Activated T-cell treated with anti-CD3 and anti-CD28 coated beads, Interleukin-2, amount 50 U/mL, for 72 hours (primary cell): Measurements from ENCODE around the gene NR1H4. TPM values are rescaled to one million over a fixed set of nuclear protein-coding genes. Genes with fewer than 3 reads are reported as not detected.
"Not testable (repeated sequence)": the region's sequence is repeated elsewhere in the genome, so short reads cannot be mapped to it uniquely, and the experiment has no call there.

Experiments
- ATAC-seq, 2 donors: fragments of 150-1000 bp; cut with Tn5 transposase; replicated peaks in 1 of 2; 2 replicates each; pipeline ENCODE4 v1.10.0; 2021; ENCODE audit warnings: moderate library complexity in 2 of 2, mild to moderate bottlenecking in 1 of 2
- DNase-seq, 2 donors: peaks; one replicate each; pipeline ENCODE4 v3.0.0; 2021 to 2022; ENCODE audit warnings: mixed read lengths in 1 of 2
- H3K27ac Mint-ChIP-seq: one replicate; pipeline ENCODE4 v1.8.0; 2022; ENCODE audit warnings: mild to moderate bottlenecking, moderate library complexity, mixed read lengths
- H3K27me3 Mint-ChIP-seq: one replicate; pipeline ENCODE4 v1.8.0; 2022; ENCODE audit warnings: low read depth, mixed read lengths
- H3K36me3 Mint-ChIP-seq, 2 donors: one replicate each; pipeline ENCODE4 v1.8.0; 2022; ENCODE audit warnings: mixed read lengths in 2 of 2, mild to moderate bottlenecking in 1 of 2; ENCODE audit not compliant: insufficient read depth in 2 of 2
- H3K4me1 Mint-ChIP-seq: one replicate; pipeline ENCODE4 v1.8.0; 2022; ENCODE audit warnings: low read depth, mixed read lengths
- H3K4me3 Mint-ChIP-seq, 2 donors: one replicate each; pipeline ENCODE4 v1.8.0; 2022; ENCODE audit warnings: mild to moderate bottlenecking in 2 of 2, mixed read lengths in 2 of 2, moderate library complexity in 2 of 2
- H3K9me3 Mint-ChIP-seq, 2 donors: one replicate each; pipeline ENCODE4 v1.8.0; 2022; ENCODE audit warnings: mixed read lengths in 2 of 2
- total RNA-seq, 2 donors: library from RNA; stranded (reverse); gene quantifications; one replicate each; pipeline ENCODE4 v1.2.3, GENCODE V29; 2022

The NR1H4 gene
- total RNA-seq, 2 donors from 2014 or later = not detected

- not testable (repeated sequence) for H3K27ac Mint-ChIP-seq, H3K9me3 Mint-ChIP-seq, H3K4me3 Mint-ChIP-seq, ATAC-seq, H3K27me3 Mint-ChIP-seq, H3K36me3 Mint-ChIP-seq, H3K4me1 Mint-ChIP-seq, DNase-seq
Observed at GRCh38 chr12:100502718-100503117, 29.1 kb downstream of the NR1H4 start.

- H3K4me1 Mint-ChIP-seq = no peaks in the 10 kb centered on the region
- H3K36me3 Mint-ChIP-seq = peaks cover 0 to 2% of the 10 kb centered on the region in 2 donors
- DNase-seq = no peak
- peaks cover 1 to 3% of the 10 kb centered on the region in 2 donors for H3K9me3 Mint-ChIP-seq
- ATAC-seq = no peak
- H3K27me3 Mint-ChIP-seq = no peaks in the 10 kb centered on the region
- no peak overlapping the region for H3K4me3 Mint-ChIP-seq
- no peak overlapping the region for H3K27ac Mint-ChIP-seq
Observed at GRCh38 chr12:100503228-100503628, 29.6 kb downstream of the NR1H4 start.

- H3K27me3 Mint-ChIP-seq = no peaks in the 10 kb centered on the region
- no peak for DNase-seq
- no peak for ATAC-seq
- peaks cover 1 to 3% of the 10 kb centered on the region in 2 donors for H3K9me3 Mint-ChIP-seq
- no peak overlapping the region for H3K27ac Mint-ChIP-seq
- peaks cover 0 to 2% of the 10 kb centered on the region in 2 donors for H3K36me3 Mint-ChIP-seq
- no peak overlapping the region for H3K4me3 Mint-ChIP-seq
- no peaks in the 10 kb centered on the region for H3K4me1 Mint-ChIP-seq
Observed at GRCh38 chr12:100504804-100505203, 31.1 kb downstream of the NR1H4 start.

GRCh38 chr12:100508751-100509150 is 35.1 kb downstream of the NR1H4 start:
- Mint-ChIP-seq H3K36me3 (no peaks in the 10 kb centered on the region), H3K4me1 (no peaks in the 10 kb centered on the region), H3K27me3 (no peaks in the 10 kb centered on the region), H3K27ac (no peak overlapping the region), H3K4me3 (no peak overlapping the region), H3K9me3 (no peaks in the 10 kb centered on the region)
- ATAC-seq (no peak), DNase-seq (no peak)

GRCh38 chr12:100512692-100513091 is 39.0 kb downstream of the NR1H4 start:
- Mint-ChIP-seq H3K4me3 (no peak overlapping the region), H3K9me3 (no peaks in the 10 kb centered on the region), H3K4me1 (no peaks in the 10 kb centered on the region), H3K36me3 (no peaks in the 10 kb centered on the region), H3K27me3 (no peaks in the 10 kb centered on the region), H3K27ac (no peak overlapping the region)
- ATAC-seq (no peak), DNase-seq (no peak)

- ATAC-seq = no peak
- Mint-ChIP-seq H3K27ac (no peak overlapping the region), H3K4me1 (no peaks in the 10 kb centered on the region)
Observed at GRCh38 chr12:100515968-100516367, 42.3 kb downstream of the NR1H4 start.

GRCh38 chr12:100518376-100518775 is 44.7 kb downstream of the NR1H4 start:
- DNase-seq (no peak), ATAC-seq (no peak)
- peaks cover 0 to 6% of the 10 kb centered on the region in 2 donors for H3K9me3 Mint-ChIP-seq
- no peak overlapping the region for H3K4me3 Mint-ChIP-seq
- H3K27ac Mint-ChIP-seq = no peak overlapping the region
- no peaks in the 10 kb centered on the region for H3K4me1 Mint-ChIP-seq
- no peaks in the 10 kb centered on the region for H3K27me3 Mint-ChIP-seq
- no peaks in the 10 kb centered on the region for H3K36me3 Mint-ChIP-seq

More at GRCh38 chr12:100515968-100516367, 42.3 kb downstream of the NR1H4 start:
- Mint-ChIP-seq H3K27me3 (no peaks in the 10 kb centered on the region), H3K36me3 (no peaks in the 10 kb centered on the region), H3K9me3 (peaks cover 0 to 6% of the 10 kb centered on the region in 2 donors), H3K4me3 (no peak overlapping the region)
- no peak for DNase-seq

- ATAC-seq = no peak
Observed at GRCh38 chr12:100520048-100520769, 46.5 kb downstream of the NR1H4 start.

GRCh38 chr12:100521958-100522357 is 48.3 kb downstream of the NR1H4 start:
- H3K4me3 Mint-ChIP-seq = no peak overlapping the region
- H3K36me3 Mint-ChIP-seq = no peaks in the 10 kb centered on the region
- peaks cover 7% of the 10 kb centered on the region for H3K27me3 Mint-ChIP-seq
- H3K4me1 Mint-ChIP-seq = no peaks in the 10 kb centered on the region
- no peak overlapping the region for H3K27ac Mint-ChIP-seq
- ATAC-seq (no peak), DNase-seq (no peak)
- H3K9me3 Mint-ChIP-seq = peaks cover 0 to 6% of the 10 kb centered on the region in 2 donors

More at GRCh38 chr12:100520048-100520769, 46.5 kb downstream of the NR1H4 start:
- H3K4me1 Mint-ChIP-seq = no peaks in the 10 kb centered on the region
- no peaks in the 10 kb centered on the region for H3K27me3 Mint-ChIP-seq
- DNase-seq = no peak
- H3K4me3 Mint-ChIP-seq = no peak overlapping the region
- peaks cover 0 to 6% of the 10 kb centered on the region in 2 donors for H3K9me3 Mint-ChIP-seq
- no peak overlapping the region for H3K27ac Mint-ChIP-seq
- no peaks in the 10 kb centered on the region for H3K36me3 Mint-ChIP-seq

- Mint-ChIP-seq H3K4me3 (no peak overlapping the region), H3K27ac (no peak overlapping the region), H3K9me3 (peaks cover 0 to 2% of the 10 kb centered on the region in 2 donors), H3K4me1 (no peaks in the 10 kb centered on the region), H3K36me3 (no peaks in the 10 kb centered on the region), H3K27me3 (peaks cover 7% of the 10 kb centered on the region)
- DNase-seq = no peak
- ATAC-seq = no peak
Observed at GRCh38 chr12:100528034-100528433, 54.4 kb downstream of the NR1H4 start.

GRCh38 chr12:100528471-100529127 is 54.9 kb downstream of the NR1H4 start:
- Mint-ChIP-seq H3K4me3 (no peak overlapping the region), H3K27ac (no peak overlapping the region), H3K27me3 (peaks cover 7% of the 10 kb centered on the region), H3K36me3 (no peaks in the 10 kb centered on the region), H3K9me3 (peaks cover 0 to 2% of the 10 kb centered on the region in 2 donors), H3K4me1 (no peaks in the 10 kb centered on the region)
- DNase-seq = no peak
- no peak for ATAC-seq

GRCh38 chr12:100529756-100530350 is 56.2 kb downstream of the NR1H4 start:
- peaks cover 0 to 2% of the 10 kb centered on the region in 2 donors for H3K9me3 Mint-ChIP-seq

GRCh38 chr12:100533376-100533775 is 59.7 kb downstream of the NR1H4 start:
- H3K4me3 Mint-ChIP-seq = no peak overlapping the region
- H3K27me3 Mint-ChIP-seq = no peaks in the 10 kb centered on the region
- no peak for DNase-seq
- no peaks in the 10 kb centered on the region for H3K4me1 Mint-ChIP-seq
- no peak for ATAC-seq
- no peak overlapping the region for H3K27ac Mint-ChIP-seq
- H3K9me3 Mint-ChIP-seq = peaks cover 0 to 2% of the 10 kb centered on the region in 2 donors
- no peaks in the 10 kb centered on the region for H3K36me3 Mint-ChIP-seq

More at GRCh38 chr12:100529756-100530350, 56.2 kb downstream of the NR1H4 start:
- Mint-ChIP-seq H3K36me3 (no peaks in the 10 kb centered on the region), H3K4me1 (no peaks in the 10 kb centered on the region), H3K4me3 (no peak overlapping the region), H3K27ac (no peak overlapping the region), H3K27me3 (peaks cover 7% of the 10 kb centered on the region)
- DNase-seq (no peak), ATAC-seq (no peak)
